GM21723 (cell line): ENCODE data around the gene ZBTB7C.

Experiments
- ATAC-seq: cut with Tn5 transposase; IDR thresholded peaks from one replicate; pipeline ENCODE4 v1.9.1; 2021; ENCODE audit warnings: mild to moderate bottlenecking, moderate library complexity; ENCODE audit not compliant: unreplicated experiment

ZBTB7C gene

GRCh38 chr18:47985866-47986265 lies 423.3 kb downstream of the ZBTB7C start:
- no peak for ATAC-seq

DNA sequence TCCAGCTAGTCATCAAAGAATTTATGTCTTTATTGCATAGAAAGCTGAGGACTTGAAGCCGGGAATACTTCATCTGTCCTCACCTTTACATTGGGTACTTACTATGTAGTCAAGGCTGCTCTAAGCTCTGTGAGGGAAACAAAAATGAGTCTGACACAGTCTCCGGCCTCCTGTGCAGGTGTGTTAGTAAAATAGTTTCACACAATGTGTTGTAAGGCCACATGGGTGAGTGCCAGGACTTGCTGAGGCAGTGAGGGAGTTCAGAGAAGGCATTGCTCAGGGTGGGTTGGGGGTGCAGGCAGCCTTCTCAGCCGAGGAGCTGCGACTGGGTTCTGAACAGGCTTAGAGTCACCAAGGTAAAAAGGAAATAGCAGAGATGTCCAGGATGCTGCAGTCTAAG lies 424.2 kb downstream of the ZBTB7C start:
- no peak for ATAC-seq

- ATAC-seq, result no peak
Measured at GRCh38 chr18:47983946-47984345, 425.2 kb downstream of the ZBTB7C start.

- no peak for ATAC-seq
Measured at GRCh38 chr18:47983055-47983454, 426.1 kb downstream of the ZBTB7C start.

GRCh38 chr18:47981830-47982229 lies 427.4 kb downstream of the ZBTB7C start:
- ATAC-seq, result no peak

DNA sequence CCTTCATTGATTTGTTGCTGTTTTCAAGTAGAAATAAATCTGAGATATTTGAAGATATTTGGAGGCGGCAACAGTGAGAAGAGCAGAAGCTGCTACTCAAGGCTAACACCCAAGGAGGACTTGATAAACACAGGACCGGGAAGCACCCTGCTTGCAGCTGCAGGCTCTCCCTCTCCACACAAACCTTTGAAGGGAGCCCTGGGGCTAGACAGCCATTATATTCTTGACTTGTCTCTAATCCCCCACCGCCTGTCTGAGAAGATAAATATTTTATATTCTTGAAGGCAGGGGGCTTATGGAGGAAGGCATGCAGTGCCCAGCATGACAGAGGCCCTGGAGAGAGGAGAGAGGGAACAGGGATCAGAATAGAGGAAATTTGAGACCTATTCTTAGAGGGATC lies 427.9 kb downstream of the ZBTB7C start:
- no peak for ATAC-seq

- ATAC-seq, result no peak
Measured at GRCh38 chr18:47979611-47980200, 429.5 kb downstream of the ZBTB7C start.

DNA sequence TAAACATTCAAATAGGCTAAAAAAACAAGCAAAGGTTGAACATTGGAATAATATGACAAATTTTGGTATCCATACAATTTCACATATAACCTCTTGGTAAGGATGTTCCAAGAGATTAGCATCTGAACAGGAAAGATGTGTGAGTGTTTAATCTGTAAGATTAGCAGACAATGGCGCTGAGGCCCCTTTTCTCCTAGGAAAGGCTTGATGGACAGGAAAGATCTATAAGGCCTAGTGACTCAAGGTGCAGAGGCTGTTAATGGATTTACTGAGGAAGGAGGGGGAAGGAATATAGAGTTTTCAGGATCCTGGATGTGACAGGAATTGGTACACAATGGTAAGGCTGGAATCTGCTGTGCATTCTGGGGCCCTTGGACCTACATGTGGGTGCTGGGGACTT lies 430.6 kb downstream of the ZBTB7C start:
- ATAC-seq, result no peak

DNA sequence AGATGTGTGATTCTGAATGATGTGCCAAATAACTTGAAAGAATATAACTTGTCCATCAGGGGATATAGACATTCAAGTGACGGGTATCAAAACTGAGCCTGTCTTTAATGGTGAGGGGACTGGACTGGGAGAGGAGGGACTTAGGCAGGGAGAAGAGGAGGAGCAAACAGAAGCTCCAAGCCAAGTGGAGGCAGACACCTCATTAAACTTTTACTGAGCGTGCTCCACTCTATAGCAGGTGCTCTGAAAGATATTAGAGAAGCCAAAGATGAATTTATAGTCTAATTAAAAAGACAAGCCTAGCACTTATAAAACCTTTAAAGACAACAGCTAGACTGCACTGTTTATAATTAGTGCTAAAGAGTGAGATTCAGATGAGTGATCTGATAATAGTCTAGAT lies 431.0 kb downstream of the ZBTB7C start:
- ATAC-seq, result no peak
